Skeletal muscle tissue (tissue), 4 donors: Measurements from ENCODE around the gene MAPK13. TPM values are rescaled to one million over a fixed set of nuclear protein-coding genes. Genes with fewer than 3 reads are reported as not detected.

Experiments used
- H3K27ac ChIP-seq: one replicate; pipeline ENCODE4 v1.7.0; 2013; ENCODE audit warnings: mild to moderate bottlenecking, low read depth, low read length, inconsistent platforms
- H3K27me3 ChIP-seq, 3 donors: one replicate each; pipeline ENCODE4 v1.7.0; 2013; ENCODE audit warnings: low read length in 3 of 3; ENCODE audit not compliant: control insufficient read depth in 3 of 3, insufficient read depth in 3 of 3
- H3K36me3 ChIP-seq, 3 donors: one replicate each; pipeline ENCODE4 v1.7.0; 2013; ENCODE audit warnings: low read length in 3 of 3; ENCODE audit not compliant: control insufficient read depth in 3 of 3, insufficient read depth in 3 of 3
- H3K4me1 ChIP-seq, 3 donors: one replicate each; pipeline ENCODE4 v1.7.0; 2013; ENCODE audit warnings: low read length in 3 of 3, mild to moderate bottlenecking in 3 of 3; ENCODE audit not compliant: control insufficient read depth in 3 of 3, insufficient read depth in 3 of 3
- H3K4me3 ChIP-seq, 3 donors: one replicate each; pipeline ENCODE4 v1.7.0; 2013; ENCODE audit warnings: low read length in 3 of 3
- H3K9ac ChIP-seq, 3 donors: one replicate each; pipeline ENCODE4 v1.7.0; 2013; ENCODE audit warnings: low read length in 3 of 3, mild to moderate bottlenecking in 3 of 3, moderate library complexity in 2 of 3, low read depth in 1 of 3
- H3K9me3 ChIP-seq, 3 donors: one replicate each; pipeline ENCODE4 v1.7.0; 2013; ENCODE audit warnings: low read length in 3 of 3; ENCODE audit not compliant: control insufficient read depth in 3 of 3
- total RNA-seq: library from RNA; depleted of rRNA; stranded (reverse); fragments of >200 nt; gene quantifications from one replicate; pipeline ENCODE4 v1.2.3, GENCODE V29; 2014
- donor health status: Osteomylitis.

The MAPK13 gene
- total RNA-seq, 1 donor from 2014 or later = 3.1 TPM

DNA sequence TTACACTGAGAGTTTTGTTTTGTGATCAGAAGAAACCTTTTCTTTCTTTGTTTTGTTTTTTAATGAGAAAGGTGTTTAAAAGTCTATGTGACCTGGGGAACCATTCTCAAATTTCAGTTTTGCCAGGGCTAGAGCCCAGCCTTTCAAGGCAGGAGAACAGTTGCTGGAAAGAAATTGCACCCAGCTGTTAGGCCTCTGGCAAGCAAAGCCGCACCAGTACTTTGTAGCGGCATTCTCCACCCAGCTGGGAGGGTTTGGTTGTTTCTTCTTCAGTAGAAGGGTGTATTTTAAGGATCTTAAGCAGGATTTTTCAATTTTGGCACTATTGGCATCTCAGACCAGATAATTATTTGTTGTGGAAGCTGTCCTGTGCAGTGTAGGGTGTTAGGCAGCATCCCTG, 16.6 kb upstream of the MAPK13 start:
- Histone ChIP-seq H3K27me3 (no peaks in the 10 kb centered on the region), H3K9ac (no peak overlapping the region), H3K36me3 (peaks cover 5 to 26% (median 18%) of the 10 kb centered on the region in 3 donors), H3K4me1 (peaks cover 11 to 17% (median 11%) of the 10 kb centered on the region in 3 donors), H3K9me3 (no peaks in the 10 kb centered on the region), H3K27ac (no peak overlapping the region), H3K4me3 (no peak overlapping the region)

DNA sequence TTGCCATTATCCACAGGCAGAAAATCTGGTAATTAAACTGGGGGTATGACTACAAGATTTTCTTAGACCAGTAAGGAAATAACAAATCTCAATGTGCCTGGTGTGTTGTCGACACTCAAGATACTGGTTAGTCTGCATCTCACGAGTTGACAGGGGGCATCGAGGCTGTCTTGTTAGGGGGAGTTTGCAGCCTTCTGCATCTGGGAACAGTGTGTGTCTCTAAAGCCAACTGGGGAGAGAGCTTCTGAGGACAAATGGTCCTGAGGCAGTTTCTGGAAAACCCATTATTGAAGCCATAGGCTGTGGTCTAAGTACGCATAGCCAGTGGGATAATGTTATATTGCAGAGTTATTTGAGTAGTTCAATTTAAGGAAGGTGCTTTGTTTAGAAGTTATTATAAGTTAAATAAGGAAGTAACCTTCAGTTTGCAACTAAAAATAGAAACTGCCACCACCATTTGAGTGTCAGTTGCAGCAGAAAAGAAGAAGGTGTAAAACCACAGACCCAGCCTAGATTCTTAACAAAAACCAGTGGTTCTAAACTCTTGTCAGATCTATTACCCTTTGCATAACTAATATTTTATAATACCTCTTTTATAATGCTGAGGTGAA, 15.4 kb upstream of the MAPK13 start:
- Histone ChIP-seq H3K36me3 (peaks cover 3 to 19% (median 10%) of the 10 kb centered on the region in 3 donors), H3K27ac (no peak overlapping the region), H3K4me3 (no peak overlapping the region), H3K4me1 (peaks cover 11 to 18% (median 11%) of the 10 kb centered on the region in 3 donors), H3K27me3 (no peaks in the 10 kb centered on the region), H3K9ac (no peak overlapping the region), H3K9me3 (no peaks in the 10 kb centered on the region)

DNA sequence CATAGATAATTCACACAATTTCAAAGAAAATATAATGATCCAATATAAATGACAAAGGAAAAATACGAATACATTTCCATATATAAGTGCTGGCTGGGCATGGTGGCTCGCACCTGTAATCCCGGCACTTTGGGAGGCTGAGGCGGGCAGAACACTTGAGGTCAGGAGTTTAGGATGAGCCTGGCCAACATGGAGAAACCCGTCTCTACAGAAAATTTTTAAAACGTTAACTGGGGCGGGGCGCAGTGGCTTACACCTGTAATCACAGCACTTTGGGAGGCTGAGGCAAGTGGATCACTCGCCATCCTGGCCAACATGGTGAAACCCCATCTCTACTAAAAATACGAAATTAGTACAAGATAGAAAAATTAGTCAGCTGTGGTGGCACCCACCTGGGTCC, 14.9 kb upstream of the MAPK13 start:
- H3K9me3 ChIP-seq = no peaks in the 10 kb centered on the region
- H3K36me3 ChIP-seq = peaks cover under 1 to 19% (median 6%) of the 10 kb centered on the region in 3 donors
- H3K27ac ChIP-seq = no peak overlapping the region
- H3K4me1 ChIP-seq = peaks cover 11 to 18% (median 11%) of the 10 kb centered on the region in 3 donors
- H3K27me3 ChIP-seq = no peaks in the 10 kb centered on the region
- no peak overlapping the region for H3K9ac ChIP-seq
- H3K4me3 ChIP-seq = no peak overlapping the region

DNA sequence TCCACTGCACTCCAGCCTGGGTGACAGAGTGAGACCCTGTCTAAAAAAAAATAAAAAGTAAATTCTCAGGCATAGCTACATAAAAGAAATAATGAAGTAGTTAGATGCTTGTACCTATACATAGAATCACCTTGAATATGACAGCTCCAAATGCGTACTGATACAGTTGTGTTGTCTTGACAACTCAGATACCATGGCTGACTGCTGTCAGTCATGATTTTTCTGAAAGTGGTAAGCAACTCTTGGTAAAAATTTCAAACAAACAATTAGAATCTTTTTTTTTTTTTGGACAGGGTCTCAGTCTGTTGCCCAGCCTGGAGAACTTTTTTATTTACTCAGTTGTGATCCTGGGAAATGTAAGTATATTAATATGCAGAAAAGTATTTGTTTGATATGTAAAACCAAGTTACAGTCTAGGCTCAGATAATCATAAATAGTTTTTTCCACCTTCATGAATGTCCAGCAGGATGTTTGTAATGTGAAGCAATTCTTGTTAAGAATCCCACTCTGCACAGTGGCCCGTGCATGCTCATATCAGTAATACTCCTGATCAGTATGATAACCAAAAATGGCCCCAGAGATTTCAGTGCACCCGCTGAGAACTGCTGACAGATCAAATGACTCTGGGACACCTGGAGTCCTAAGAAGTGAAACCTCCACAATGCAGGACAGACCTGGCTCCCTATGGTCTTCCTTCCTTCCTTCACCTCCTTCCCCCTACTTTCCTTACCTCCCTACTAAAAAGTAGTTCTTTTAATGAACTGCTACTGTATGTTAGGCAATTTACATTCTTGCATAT, 14.0 kb upstream of the MAPK13 start:
- Histone ChIP-seq H3K27me3 (no peaks in the 10 kb centered on the region), H3K9me3 (no peaks in the 10 kb centered on the region), H3K4me1 (peaks cover 16 to 26% (median 16%) of the 10 kb centered on the region in 3 donors), H3K9ac (no peak overlapping the region), H3K4me3 (no peak overlapping the region), H3K27ac (no peak overlapping the region), H3K36me3 (peaks cover 0 to 12% (median 5%) of the 10 kb centered on the region in 3 donors)

DNA sequence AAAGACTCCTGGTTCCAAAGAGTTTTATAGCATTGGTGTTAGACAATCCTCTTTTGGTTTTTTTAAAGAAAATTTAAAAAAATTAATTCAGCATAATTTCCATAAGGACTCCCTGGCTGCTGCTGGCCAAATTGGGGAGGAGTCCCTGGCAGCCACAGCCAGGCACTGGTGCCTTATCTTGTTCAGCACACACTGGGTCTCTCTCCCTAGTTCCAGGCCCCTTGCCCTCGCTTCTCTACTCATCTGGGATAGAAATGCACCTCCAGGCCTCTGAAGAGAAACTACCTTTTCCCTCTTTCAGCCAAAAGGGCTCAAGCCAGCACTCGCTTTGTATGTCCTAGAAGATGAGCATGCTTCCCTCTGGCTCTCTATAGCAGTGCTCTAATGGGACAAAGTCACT, 13.4 kb upstream of the MAPK13 start:
- Histone ChIP-seq H3K4me1 (peaks cover 17 to 29% (median 18%) of the 10 kb centered on the region in 3 donors), H3K27me3 (no peaks in the 10 kb centered on the region), H3K9ac (no peak overlapping the region), H3K9me3 (no peaks in the 10 kb centered on the region), H3K27ac (no peak overlapping the region), H3K4me3 (no peak overlapping the region), H3K36me3 (peaks cover 0 to 7% (median 5%) of the 10 kb centered on the region in 3 donors)

DNA sequence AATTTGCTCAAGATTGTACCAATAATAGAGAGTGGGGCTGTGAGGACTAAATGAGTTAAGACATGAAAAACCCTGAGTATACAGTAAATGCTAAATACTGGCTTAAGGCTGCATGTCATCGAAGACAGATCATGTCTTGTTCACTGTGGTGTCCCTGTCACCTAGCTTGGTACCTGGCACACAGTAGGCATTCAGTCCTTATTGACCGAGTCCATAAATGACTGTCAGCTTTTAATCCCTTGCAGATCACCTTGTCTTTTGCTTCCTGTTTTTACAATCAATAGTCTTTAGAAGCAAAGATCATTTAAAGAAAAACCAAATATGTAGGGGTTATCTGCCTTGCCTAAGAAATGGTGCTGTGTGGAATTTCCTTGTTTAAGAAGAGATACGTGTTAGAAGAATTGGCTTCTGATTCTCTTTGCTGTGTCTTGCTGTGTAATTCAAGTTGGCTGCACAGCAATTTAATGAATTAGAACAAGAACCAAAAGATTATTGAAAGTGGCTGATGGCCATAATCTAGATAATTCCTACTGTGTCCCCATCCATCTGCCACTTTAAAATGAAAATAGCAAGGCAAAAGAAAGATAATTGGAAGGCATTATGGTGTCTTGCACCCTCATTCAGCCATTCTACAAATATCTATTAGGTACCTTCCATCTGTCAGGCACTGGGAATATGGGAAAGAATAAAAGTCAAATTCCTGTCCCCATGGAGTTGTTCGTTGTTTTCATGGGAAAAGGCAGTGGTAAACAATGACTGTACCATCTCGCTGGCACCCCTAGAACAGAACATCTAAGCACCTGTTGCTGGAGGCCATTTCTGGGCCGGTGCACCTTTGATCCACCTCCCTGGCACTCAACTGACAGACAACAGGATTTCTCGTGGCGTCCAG, 12.4 kb upstream of the MAPK13 start:
- Histone ChIP-seq H3K4me1 (peaks cover 17 to 29% (median 18%) of the 10 kb centered on the region in 3 donors), H3K27ac (no peak overlapping the region), H3K9me3 (no peaks in the 10 kb centered on the region), H3K36me3 (peaks cover 0 to 7% (median 5%) of the 10 kb centered on the region in 3 donors), H3K9ac (no peak overlapping the region), H3K4me3 (no peak overlapping the region), H3K27me3 (no peaks in the 10 kb centered on the region)

DNA sequence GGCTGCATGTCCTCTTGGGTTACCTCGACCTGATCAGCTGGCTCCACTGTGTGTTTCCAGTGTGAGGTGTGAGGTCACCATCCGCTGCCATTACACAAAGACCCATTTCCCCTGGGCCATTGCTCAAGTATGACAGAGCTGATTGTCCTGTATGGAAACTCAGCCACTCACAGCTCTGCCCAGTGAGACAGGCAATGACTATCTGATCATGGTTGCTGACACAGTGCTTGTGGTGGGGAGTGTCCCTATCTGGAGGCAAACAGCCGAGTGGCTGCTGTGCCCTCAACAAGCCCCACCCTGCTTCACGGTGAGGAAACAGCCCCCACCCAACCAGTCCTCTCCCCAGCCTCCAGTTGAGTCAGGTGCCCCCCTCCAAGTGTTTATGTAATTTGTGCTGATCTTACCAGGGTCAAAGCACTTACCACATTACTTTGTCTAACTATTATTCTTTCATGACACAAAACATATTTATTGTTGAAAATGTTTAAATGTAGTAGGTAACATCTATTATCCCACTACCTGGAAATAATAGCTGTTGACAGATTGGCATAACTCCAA, 11.7 kb upstream of the MAPK13 start:
- Histone ChIP-seq H3K9ac (no peak overlapping the region), H3K27me3 (no peaks in the 10 kb centered on the region), H3K9me3 (no peaks in the 10 kb centered on the region), H3K27ac (no peak overlapping the region), H3K4me3 (no peak overlapping the region), H3K36me3 (peaks cover 0 to 7% (median 5%) of the 10 kb centered on the region in 3 donors), H3K4me1 (peaks cover 17 to 35% (median 18%) of the 10 kb centered on the region in 3 donors)

DNA sequence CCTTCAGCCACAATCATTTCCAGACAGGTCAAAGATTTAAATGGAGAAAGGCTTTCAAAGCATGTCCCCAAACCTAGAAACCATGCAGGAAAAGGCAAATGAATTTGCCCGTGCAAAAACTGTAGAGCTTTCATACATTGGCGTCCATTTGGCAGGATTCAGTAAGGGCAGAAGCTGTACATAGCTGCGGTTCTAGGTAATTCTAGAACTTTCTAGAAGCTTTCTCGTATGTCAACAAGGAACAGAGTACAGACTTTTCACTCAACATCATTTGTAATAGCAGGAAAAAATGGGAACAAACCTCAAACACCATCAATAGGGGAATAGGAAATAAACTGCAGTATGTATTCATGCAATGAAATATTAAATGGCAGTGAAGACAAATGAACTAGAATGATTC, 11.1 kb upstream of the MAPK13 start:
- H3K27me3 ChIP-seq = no peaks in the 10 kb centered on the region
- peaks cover 12 to 32% (median 15%) of the 10 kb centered on the region in 3 donors for H3K4me1 ChIP-seq
- peaks cover 0 to 7% (median 5%) of the 10 kb centered on the region in 3 donors for H3K36me3 ChIP-seq
- H3K9me3 ChIP-seq = no peaks in the 10 kb centered on the region
- no peak overlapping the region for H3K9ac ChIP-seq
- H3K27ac ChIP-seq = no peak overlapping the region
- no peak overlapping the region for H3K4me3 ChIP-seq

DNA sequence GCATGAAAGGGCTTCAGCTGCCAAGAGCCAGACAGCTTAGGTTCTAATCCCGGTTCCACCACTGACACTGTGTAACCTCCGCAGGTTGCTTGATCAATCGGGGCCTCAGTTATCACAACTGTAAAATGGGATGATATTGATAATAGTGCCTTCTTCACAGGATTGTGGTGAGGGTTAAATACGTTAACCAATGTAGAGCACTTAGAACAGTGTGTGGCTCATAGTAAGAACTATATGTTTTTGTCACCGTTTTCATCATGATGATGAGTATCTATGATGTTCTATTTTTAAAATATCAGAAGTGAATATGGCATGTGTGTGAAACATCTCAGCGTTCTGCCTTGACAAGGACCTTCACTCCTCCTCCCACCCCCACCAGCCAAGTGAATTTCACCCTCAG, 10.3 kb upstream of the MAPK13 start:
- Histone ChIP-seq H3K9me3 (no peaks in the 10 kb centered on the region), H3K4me1 (peaks cover 9 to 28% (median 15%) of the 10 kb centered on the region in 3 donors), H3K27ac (no peak overlapping the region), H3K27me3 (no peaks in the 10 kb centered on the region), H3K4me3 (no peak overlapping the region), H3K9ac (no peak overlapping the region), H3K36me3 (peaks cover 0 to 7% (median 5%) of the 10 kb centered on the region in 3 donors)
